Right renal pelvis (tissue), 4 donors: Measurements from ENCODE around the gene ASPRV1. TPM values are rescaled to one million over a fixed set of nuclear protein-coding genes. Genes with fewer than 3 reads are reported as not detected.

Source experiments
- DNase-seq, 4 donors: peaks; one replicate each; pipeline ENCODE4 v3.0.0-alpha.2; 2013; ENCODE audit warnings: low read depth in 4 of 4, low spot score in 3 of 4, missing footprints in 1 of 4
- polyA plus RNA-seq, 4 donors: library from polyadenylated mRNA; unstranded; fragments of 120-200 nt; gene quantifications; one replicate each; pipeline ENCODE4 v1.2.1, GENCODE V29; 2013; ENCODE audit not compliant: insufficient read length in 4 of 4

Gene ASPRV1
- polyA plus RNA-seq, 4 donors, result 3.8 to 5.1 (median 4.3) TPM

DNA sequence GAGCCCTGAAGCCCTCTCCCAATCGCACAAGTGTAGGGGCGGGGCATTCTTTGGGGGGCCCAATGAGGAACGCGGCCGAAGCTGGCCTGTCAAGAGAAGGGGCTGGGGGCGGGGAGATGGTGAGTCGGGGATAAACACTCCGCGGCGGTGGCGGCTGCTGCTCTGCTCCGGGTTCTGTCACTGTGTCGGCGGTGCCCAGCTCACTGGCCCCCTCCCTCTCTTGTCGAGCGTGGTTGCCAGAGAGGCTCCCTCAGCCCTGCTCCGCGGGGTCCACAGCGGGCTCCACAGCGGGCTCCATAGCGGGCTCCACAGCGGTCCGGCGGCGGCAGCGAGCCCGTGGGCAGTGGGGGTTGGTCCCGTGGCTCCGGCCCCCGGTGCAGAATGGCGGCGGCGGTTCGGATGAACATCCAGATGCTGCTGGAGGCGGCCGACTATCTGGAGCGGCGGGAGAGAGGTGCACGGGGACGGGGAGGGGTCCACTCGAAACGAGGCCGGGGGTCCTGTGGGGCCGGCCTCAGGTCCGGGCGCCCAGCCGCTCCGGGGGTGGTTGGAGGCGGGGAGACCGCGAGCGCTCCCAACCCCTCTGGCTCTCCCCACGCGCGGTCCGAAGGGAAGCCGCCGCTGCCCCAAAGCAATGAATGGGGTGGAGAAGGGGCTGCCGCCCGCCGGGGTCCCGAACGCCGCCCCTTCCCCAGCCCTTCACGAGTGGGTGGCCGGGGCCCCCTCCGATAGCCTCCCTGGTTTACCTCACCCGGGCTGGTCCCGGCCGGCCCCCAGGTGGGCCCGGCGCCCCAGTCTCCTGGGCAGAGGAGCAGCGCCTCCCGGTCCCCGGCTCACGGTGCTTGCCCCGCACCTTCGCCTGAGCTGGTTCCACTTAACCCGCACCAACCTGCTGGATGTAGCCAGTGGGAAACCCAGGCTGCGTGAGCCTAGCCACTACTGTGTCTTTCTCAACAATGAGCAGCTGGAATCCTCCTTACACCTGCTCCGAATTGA is 46.2 kb downstream of the ASPRV1 start, which contains the start of gene MXD1:
MXD1 (plus strand) TSS at position 160 of the 996 bp plus-strand sequence; CDS start at position 382, 222 bp downstream.
- DNase-seq, result peak in 2 of 4 donors; percentile 1 to 93

DNA sequence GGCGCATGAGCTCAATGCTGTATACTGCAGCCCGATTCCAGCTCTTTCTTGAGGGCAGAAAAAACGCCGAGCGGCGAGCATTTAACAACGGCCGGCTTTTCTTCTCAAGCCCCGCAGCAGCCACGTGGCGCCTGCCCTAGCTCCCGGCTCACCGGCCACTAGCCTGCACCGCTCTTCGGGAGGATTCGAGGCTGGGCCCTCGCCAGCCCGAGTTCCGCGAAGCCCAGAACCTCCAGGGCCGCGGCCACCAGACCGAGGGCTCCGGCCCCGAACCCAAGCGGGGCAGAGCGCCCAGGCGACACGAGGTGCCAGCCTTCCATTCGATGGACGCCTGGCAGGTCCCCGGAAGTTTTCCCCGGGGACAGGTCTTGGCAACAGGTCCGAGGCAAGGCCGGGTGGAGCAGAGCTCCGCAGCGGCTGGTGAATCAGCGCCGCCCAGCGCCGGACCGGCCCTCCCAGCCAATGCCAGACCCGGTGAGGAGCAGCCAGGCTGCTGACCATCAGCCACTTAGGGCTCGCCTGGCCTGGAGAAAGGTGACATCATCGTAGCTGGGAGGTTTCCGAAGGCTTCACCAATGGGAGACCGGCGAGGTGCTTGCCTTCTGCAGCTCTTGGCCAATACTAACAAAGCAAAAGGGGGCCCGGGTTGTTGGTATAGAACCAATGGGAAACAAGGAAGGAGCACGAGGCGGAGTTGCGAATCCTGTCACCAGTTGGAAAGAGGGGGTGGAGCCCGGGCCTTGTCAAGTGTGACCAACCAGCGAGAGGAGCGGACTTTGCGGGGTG is 47.1 kb downstream of the ASPRV1 start:
- DNase-seq, result peak in 3 of 4 donors; percentile 99 to 100 (median 100)

DNA sequence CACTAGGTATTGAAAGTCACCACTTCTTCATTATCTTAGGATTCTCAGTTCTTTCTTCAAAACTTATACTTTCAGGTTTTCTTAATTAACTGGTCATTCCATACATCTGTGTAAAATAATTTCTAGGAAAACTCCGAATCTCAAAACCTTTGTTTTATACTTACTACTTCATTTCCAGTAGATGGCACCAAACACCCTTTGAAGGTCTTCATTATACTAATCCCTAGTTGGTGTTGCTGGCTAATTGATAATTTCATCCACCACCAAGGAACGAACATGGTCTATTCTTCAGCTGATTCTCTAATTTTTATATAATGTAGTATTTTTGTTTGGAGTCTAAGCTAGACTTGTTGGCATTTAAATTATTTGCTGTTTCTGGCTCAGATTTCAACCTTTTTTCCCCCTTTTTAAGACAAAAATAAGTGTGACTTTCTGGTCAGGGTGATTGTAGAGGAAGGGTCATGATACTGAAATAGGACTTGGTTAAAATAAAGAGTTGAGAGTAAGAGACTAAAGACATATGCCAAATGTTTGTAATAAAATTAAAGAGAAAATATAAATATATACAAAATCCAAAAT is 49.4 kb downstream of the ASPRV1 start:
- DNase-seq, result peak in 3 of 4 donors; percentile 39 to 55 (median 52)

Other genes starting within 250 kb of the ASPRV1 start
- 100 to 1,000 TPM; 255 to 291 (median 256) TPM for gene ANXA4, start 219.5 kb downstream of the ASPRV1 start, polyA plus RNA-seq
- 10 to 100 TPM; 32.1 to 37.4 (median 35.9) TPM for gene GMCL1, start 132.0 kb downstream of the ASPRV1 start, polyA plus RNA-seq
- 10 to 100 TPM; 70.7 to 84.7 (median 78.4) TPM for gene SNRNP27, start 67.7 kb downstream of the ASPRV1 start, polyA plus RNA-seq
- gene MXD1, start 46.5 kb downstream of the ASPRV1 start, polyA plus RNA-seq, result 10 to 100 TPM; 10.5 to 15.1 (median 12.2) TPM
- 100 to 1,000 TPM; 298 to 339 (median 319) TPM for gene PCBP1, start 125.8 kb upstream of the ASPRV1 start, polyA plus RNA-seq
- 10 to 100 TPM; 14.2 to 19.4 (median 16.4) TPM for gene C2orf42, start 229.4 kb upstream of the ASPRV1 start, polyA plus RNA-seq